NCI-H748 treated with DMSO at 0.1 percent for 48 hours (cell line): Measurements from ENCODE around the gene LRRC30.

ENCODE experiments used
- DNase-seq: peaks from one replicate; lab custom pipeline; 2025; lab: John Stamatoyannopoulos, UW

LRRC30 gene

DNA sequence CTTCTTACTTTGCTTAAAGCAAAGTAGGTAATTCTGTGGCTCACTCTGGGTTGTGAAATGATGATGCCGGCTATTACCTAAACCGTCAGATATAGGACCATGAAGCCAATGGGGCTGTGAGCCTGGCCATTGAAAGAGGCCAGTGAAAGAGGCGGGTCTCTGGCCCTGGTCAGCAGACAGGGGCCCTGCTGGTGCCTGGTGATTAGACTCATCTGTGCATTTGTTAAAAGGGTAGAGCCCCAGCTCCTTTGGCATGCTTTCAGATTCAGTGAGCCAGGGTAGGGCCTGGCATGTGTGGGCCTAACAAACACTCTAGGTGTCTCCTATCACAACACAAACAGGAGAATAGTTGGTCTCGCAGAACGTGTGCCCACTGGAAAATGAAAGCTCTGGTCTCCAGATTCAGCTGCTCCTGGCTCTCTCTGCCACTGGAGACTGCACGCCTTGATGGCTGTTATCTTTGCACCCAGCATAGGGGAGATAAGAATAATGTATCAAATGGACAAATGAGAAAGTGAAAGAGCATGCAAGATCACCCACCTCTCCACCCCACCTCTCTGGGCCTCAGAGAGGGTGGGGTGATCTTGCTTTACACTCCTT, 6.9 kb downstream of the LRRC30 start:
- DNase-seq = no peak

DNA sequence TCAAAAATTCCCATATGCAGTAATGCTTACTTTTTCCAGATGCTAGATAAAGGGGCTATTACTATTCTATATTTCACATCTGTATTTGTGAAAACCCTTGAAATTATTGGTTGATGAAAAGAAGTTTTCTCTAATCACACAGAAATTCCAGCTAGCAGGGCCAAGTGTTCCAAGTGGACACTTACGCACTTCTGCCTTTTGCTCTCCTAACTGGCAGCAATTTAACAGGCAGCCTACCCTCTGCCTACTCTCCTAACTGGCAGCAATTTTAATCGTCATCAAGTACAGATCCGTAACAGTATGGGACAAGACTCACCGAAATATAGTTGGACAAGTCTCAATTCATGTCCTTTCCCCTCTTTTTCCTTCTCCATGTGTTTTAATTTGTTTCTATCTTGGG, 12.0 kb downstream of the LRRC30 start:
- no peak for DNase-seq

DNA sequence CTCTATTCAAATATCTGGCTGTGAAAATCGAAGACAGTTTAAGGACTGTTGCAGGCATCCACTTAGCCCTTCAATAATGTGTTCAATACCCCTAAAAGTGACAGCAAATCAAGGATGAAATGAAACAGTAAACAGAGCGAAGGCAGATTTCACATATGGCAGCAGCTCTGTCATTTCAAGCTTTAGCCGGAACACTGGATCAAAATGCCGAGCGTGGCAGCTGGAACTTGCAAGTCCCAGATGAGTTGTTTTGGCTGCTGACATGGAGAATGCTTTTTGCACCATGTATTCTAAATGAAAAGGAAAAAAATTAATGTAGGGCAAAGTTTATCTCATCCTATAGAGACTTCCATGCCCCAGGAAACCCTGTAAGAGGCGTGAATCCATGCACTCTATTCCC, 18.0 kb downstream of the LRRC30 start:
- no peak for DNase-seq

DNA sequence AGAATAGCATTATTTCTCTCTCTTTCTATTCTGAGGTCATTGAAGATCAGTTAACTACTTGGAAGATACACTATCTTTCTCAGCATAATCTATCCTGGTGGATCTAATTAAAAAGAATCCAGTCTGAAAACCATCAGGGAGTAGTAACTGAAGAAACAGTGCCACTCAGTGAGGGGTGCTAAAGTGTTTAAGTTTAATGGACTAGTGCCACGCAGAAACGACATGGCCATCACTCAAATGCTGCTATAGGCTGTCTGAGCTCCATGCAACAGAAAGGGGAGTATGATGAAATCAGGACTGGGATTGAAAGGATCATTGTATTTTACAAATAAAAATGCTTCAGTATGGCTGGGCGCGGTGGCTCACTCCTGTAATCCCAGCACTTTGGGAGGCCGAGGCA, 23.3 kb downstream of the LRRC30 start:
- no peak for DNase-seq

DNA sequence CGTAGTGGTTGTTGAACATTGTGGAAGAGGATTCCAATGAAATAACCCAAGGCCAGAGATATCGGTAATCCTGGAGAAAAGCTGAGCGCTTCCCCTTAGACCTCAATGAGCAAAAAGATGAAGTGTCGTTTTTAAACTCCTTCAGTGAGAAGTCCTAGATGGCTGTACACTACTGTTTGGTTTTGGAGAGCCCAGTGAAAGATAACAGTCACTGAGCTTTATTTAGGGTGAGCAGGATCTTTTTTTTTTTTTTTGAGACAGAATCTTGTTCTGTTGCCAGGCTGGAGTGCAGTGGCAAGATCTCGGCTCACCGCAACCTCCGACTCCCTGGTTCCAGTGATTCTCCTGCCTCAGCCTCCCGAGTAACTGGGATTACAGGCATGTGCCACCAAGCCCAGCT, 24.2 kb downstream of the LRRC30 start:
- no peak for DNase-seq

DNA sequence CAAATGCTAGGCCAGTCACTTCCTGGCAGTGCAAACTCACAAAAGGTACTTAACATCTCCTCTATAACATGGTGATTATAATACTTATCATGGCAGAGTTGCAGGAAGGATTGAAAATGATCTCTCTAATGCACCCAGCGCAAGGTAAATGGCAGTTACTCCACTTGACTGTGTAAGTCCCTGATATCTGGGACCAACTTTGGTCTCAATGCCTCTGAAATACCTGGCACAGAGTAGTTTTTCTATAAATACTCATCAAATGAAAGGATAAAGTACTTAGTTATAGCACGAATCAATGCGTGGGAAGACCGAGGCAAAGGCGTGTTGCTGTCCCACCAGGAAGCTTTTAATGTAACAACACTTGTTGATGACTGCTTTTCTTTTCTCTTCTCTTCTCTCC, 24.8 kb downstream of the LRRC30 start:
- DNase-seq = no peak

DNA sequence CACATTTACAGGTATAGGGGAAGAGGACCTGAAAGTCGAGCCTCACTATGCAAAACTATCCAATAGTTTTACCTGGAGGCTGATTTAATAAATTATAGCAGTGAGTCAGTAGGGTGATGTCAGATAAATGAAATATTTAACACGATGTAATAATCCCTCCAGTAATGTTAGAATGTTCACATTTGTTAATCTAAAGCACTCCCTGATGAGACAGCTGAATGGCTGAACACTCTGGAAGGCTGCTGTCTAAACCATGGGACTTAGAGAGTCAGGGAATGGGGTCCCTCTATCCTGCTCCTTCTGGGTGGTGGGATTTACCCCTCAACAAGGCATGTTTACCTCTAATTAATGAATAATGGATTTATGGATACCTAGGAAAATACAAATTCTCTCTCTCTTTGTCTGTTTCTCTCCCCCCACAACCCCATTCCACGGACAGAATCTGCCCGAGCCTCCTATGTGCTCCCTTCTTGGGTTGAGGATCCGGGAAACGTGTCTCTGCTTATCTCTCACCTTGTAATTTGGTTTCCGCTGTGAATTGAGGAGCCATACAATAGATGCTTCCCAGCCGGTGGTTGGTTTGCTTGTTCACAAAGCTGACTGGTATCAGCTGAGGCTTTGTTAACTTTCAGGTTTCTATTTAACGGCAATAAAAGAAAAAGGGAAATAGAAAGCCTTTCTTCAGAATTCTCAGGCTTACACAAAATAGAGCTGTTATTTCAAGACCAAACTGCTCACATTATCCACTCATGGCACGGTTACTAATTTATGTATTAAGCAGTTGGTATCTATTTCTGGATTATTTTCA, 25.9 kb downstream of the LRRC30 start:
- DNase-seq = no peak

DNA sequence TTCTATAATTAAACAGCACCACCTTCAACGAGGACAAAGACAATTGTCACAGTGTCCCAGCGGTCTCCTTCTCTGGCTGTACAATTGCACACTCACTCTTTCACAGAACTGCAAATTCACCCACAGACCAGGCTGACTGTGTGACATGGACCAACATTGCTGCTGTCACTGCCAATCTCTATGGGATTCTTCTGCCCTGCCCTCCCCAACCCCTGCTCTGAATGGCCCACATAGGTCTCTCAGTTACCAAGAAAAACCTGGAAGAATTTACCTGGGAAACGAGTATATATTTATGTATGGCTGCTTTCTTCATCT, 26.5 kb downstream of the LRRC30 start:
- DNase-seq = no peak

DNA sequence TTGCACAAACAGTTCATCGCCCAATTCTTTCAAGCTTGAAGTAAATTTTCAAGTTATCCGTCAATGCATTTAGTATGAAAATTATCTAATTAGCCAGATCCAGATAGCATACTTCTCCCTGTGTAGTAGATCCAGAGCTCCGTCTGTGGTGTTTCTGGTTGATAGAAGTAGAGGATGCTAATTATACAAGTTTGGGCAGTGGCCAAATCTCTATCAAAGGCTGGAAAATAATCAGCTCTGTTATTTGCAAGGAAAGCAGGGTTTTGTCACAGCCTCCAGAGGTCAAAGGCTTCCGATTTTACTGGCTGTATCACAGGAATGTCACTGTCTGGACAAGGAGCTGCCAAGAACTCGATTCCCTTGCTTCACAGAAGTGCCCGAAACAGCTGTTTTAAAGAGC, 28.6 kb downstream of the LRRC30 start:
- no peak for DNase-seq

DNA sequence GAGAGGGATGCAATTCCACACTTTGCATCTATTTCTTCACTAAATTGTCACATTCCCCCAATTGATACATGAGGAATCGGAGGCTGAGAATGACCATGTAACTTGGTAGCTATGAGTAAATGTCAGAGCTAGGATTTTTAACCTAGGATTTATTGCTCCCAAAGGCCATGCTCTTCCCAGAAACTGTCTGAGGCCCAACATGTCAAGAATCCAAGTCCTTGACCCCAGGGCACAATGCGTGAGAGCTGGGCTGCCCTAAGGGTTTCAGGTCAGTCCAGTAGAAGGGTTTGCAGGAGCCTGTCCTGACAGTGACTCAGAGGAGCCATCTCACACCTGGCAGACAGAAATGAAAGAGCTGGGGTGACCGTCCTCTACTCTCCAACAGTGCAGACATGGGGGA, 30.3 kb downstream of the LRRC30 start:
- DNase-seq = no peak

DNA sequence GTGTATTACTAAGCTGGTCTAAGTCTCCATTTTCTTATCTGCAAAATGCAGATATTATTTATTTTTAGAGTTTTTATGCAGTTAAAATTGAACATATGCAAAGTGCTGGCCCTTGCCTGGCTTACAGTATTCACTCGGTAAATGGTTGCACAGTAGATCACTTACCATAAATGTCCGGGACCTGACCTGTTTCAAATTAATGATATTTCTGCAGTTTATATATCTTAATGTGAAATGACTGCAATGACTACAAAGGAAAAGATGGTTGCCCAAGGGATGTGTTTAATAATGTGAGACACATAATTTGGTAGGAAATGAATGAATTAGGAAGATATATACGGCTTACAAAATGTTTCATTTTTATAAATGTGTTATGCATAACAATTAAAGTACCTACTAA, 37.1 kb downstream of the LRRC30 start:
- no peak for DNase-seq

DNA sequence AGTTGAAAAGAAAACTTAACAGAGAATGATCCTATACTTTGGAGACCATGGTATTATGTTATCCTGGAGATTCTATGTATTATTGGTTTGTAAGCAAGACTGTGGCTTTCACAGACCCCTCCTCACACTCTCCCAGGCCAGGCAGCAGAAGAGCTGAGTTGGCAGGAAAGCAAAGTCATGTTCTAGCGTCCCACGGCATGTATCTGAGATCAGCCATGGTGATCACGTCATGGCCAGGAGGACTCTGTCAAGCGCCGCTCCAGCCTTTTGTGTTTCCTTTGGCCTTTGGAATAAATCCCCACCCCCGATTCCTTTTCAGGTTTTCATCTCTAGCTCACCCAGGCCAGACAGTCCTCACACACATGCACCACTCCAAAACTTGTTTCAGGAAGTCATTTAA, 39.1 kb downstream of the LRRC30 start:
- no peak for DNase-seq

DNA sequence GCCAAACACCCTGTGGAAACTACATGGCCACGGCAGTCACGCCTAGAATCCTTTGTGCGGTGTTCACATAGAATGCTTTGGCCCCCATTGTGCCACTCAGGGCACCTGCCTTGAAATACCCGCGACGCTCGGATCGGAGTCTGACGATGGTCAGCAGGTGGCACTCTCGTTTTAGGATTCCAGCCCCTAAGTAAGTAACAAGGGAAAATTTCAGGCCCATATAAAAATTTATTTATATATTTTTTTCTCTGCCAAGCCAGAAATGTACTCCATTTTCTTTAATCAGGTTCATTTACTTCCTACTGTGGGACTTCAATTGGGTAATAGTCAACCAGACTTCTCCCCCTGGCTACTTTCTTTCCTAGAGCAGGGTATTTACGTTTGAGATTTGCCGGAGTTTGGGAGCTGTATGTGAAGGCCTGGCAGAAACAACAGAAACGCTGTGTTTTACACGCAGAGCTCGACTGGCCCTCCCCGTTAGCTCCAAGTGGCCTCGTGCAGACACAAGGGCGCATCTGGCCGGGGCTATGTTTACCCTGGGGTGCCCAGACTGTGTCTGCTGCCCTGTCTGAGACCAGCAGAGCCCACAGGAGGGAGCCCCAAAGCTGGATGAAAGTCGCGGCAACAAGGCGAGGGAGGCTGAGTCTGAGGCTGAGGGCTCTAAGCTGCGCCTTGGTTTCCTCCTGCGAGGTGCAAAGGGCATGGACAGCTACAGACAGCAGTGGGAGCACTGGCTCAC, 41.6 kb downstream of the LRRC30 start:
- peak; percentile 58 for DNase-seq

DNA sequence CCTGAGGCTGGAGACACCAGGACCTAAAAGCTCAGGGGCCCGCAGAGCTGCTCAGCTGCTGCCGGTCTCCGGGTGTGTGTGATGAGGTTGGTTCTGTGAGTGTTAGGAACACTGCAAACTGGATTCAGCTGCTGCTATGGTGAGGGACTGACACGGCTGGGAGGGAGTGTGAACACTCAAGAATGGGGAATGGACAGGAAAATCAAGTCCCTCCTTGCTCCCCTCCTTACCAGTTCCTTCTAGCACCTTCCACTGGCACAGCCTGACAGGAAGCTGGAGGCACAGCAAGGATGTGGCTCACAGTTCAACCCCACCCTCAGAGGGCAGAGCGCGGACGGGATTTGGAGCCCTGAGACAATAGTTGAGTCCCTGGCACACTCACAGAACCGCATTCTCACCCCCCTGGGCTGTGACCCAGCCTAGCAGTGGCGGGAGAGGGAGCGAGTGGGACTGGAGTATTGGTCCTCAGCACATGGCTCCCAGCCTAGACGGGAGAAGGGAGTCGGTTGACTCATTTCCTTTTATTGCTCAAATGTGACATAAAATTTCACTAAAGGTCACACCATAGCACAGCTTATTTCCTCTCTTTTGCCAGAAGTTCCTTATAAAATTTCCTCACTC, 42.5 kb downstream of the LRRC30 start:
- no peak for DNase-seq

DNA sequence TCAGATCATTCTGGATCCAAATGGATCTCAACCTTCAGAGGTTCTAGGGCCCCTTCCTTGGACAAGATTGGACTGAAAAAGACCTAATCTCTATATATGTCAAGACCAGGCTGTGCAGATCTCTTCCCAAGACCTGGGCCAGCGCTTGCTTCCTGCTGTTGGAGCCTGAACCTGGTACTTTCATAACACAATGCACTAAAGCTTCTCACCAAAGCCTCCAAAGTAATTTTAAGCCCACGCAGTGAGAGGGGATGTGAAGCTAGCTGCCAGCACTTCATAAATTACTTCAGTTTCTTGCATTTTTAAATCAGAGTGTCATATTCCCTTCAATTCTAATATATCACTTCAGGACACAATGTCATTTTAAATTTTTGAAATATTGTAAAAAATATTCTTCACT, 50.7 kb downstream of the LRRC30 start:
- no peak for DNase-seq
